GM18508 (cell line): Measurements from ENCODE around the gene UBAC1.

Source experiments
- ATAC-seq: cut with Tn5 transposase; IDR thresholded peaks from one replicate; pipeline ENCODE4 v1.9.1; 2021; ENCODE audit warnings: moderate number of reproducible peaks; ENCODE audit not compliant: insufficient read depth, unreplicated experiment

The UBAC1 gene

DNA sequence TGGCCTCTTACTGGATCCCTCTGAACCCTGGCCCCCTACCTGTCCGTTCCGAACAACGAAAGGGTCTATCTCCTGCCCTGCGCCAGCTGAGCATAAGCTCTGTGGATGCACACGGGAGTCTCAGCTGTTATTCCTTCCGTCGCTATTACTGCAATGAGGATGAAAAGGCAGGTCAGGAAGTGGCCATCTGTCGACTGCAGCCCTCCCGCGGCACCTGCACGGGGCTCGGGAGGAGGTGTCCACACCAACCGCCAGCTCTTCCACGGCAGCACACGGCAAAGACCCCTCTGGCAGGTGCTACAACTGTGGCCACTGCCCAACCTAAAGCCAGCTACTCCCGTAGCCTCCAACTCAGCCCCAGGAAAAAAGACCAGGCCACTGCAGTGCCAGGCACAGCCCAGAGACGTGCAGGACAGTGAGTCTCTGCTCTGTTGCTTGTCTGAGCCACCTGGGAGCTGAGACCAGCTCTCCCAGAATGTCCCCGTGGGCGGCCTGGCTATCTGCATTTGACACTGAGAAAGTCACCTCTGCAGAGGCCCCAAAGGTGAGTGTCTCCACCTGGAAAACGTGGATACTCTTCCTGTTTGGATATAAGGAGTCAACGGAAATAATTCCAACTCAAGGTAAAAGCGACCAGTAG is 72.9 kb downstream of the UBAC1 start:
- ATAC-seq = no peak

GRCh38 chr9:135887585-135888050 is 73.6 kb downstream of the UBAC1 start:
- no peak for ATAC-seq

DNA sequence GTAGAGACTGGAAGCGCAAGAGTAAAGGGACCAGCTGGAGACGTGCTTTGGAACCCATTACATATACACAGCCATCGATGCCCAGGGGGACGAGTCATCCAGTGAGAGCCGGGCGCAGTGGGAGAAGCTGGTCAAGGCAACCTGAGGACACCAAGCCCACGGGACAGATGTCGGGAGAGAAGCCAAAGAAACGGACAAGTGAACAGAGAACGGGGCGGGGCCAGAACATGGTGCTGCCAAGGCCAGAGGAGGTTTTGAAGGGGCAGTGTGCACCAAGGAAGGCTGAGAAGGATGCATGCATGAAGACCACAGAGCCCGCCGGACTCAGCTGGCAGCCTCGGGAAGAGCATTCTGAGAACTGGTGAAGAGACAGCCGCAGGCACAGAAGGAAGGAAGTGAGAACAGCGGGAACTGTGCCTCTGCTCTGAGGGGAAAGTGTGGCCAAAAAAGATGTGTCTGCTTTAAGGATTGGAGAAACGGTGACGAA is 74.1 kb downstream of the UBAC1 start:
- ATAC-seq = no peak

DNA sequence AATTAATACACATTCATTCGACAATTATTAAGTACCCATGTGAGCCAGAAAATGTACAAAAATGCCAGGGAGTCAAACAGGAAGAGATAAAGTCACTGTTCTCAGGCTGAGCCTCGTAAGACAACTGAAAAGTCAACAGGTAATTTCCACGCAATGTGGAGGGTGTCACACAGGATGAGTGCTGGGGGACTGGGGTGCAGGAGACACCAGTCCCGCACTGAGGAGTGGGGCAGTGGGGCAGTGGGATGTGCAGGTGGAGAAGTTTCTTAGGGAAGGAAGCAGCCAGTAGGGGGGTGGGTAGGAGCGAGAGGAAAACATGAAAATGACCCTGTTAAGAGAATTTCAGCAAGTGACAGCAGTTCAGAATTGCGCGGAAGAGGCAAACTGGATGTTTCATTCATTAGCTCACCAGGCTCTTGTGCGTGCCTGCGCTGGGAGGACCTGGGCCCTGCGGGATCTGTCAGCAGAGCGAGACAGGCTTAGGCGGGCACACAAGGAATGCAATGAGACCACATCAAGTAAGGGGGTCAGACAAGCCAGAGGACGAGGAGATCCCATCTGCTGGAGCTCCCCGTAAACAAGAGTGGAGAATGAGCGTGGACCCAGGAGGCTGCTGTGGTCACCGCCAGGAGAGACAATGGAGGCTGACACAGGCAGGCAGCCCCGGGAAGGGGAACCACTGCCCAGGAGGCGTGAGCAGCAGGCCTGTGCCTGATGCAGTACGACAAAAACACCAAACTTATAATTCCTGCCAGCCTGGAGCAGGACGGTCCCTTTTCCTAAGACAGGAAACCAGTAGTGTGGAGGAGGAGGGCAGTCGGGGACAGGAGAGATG is 74.8 kb downstream of the UBAC1 start:
- ATAC-seq = no peak

GRCh38 chr9:135885100-135885853 is 75.9 kb downstream of the UBAC1 start:
- no peak for ATAC-seq

DNA sequence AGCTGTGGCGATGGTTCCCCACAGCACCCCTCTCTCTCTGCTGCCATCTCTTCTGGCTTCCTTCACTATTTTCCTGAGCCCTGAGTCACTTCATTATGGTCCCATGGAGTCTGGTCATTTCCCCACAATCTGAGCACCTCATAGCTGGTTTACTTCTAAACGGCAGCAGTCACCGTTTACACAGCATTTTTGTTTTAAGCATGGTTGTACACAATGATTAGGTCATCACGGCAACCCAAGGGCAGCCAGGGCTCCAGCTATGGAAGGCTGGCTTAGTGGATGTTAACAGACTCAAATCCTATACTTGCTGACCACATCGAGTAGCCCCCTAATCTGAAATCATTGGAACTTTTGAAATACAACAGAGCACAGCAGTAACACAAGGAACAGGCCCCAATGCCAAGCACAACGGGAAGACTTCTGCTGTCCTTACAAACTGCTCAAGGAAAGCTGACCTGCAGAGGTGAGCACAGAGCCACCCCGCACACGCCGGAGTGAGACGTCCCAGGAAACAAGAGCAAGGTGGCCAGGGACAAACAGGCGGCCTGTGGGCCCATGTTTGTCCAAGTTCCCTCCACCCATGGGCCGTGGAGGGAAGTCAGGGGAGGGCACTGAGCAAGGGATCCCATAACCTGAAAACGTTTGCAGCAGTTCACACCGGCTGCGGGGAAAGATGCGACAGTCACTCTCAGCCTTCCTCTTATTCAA is 76.7 kb downstream of the UBAC1 start:
- ATAC-seq = no peak

DNA sequence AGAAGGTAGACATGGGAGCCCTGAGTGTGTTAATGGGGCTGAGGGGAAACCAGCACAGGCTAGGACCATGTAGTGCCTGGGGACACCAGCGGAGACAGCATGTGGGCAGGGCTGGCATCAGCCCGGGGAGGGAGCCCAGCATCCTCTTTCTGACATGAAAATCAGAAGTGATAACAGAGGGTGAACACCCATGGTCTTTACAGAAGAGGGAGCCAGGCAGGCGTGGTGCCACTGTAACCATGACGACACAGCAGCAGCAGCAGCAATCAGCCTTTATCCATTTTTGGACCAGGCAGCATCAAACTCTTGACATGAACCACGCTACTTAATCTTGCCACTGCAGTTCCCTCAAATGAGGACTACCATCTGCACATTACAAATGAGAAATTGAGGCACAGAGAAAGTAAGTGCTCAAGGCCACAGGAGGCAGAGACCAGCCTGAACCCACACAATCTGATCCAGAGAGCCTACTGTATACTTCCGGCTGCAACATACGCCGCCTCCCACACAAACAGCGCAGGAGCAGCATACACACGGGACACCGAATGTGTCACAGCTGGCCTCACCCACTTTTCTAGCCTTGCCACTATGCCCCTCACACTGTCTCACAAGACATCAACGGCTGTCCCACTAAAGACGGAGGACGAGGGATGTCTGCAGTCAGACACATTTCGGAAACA is 77.6 kb downstream of the UBAC1 start:
- ATAC-seq = no peak
